ENCODE measurements around the gene BRD3.
"Not testable (repeated sequence)": the region's sequence is repeated elsewhere in the genome, so short reads cannot be mapped to it uniquely, and the experiment has no call there.

BRD3 gene

GRCh38 chr9:134088063-134088725 lies 20.4 kb upstream of the BRD3 start:
- H3K36me3 ChIP-seq (ENCODE audit: low read depth), result no peaks in the 10 kb centered on the region
- H3K27me3 ChIP-seq (ENCODE audit: insufficient read depth, poor library complexity, severe bottlenecking), result no peaks in the 10 kb centered on the region
- DNase-seq (ENCODE audit: low spot score), result no peak
- no peak overlapping the region for H3K4me3 ChIP-seq (ENCODE audit: severe bottlenecking)
- no peaks in the 10 kb centered on the region for H3K4me1 ChIP-seq (ENCODE audit: insufficient read depth, poor library complexity, severe bottlenecking)
- H3K27ac ChIP-seq (ENCODE audit: poor library complexity, severe bottlenecking), result no peak overlapping the region
- peaks cover 2% of the 10 kb centered on the region for H3K9me3 ChIP-seq (ENCODE audit: severe bottlenecking)
- no peak for TF ChIP-seq CTCF (IDR thresholded peaks at IDR 0.05; ENCODE audit: poor library complexity, severe bottlenecking)
- no peak for ATAC-seq (ENCODE audit: low read depth)

- no peaks in the 10 kb centered on the region for H3K27me3 ChIP-seq (ENCODE audit: insufficient read depth, poor library complexity, severe bottlenecking)
- no peak for TF ChIP-seq CTCF (IDR thresholded peaks at IDR 0.05; ENCODE audit: poor library complexity, severe bottlenecking)
- H3K36me3 ChIP-seq (ENCODE audit: low read depth), result no peaks in the 10 kb centered on the region
- no peak overlapping the region for H3K27ac ChIP-seq (ENCODE audit: poor library complexity, severe bottlenecking)
- H3K4me3 ChIP-seq (ENCODE audit: severe bottlenecking), result no peak overlapping the region
- H3K9me3 ChIP-seq (ENCODE audit: severe bottlenecking), result peaks cover 2% of the 10 kb centered on the region
- H3K4me1 ChIP-seq (ENCODE audit: insufficient read depth, poor library complexity, severe bottlenecking), result no peaks in the 10 kb centered on the region
- DNase-seq (ENCODE audit: low spot score) (no peak), ATAC-seq (ENCODE audit: low read depth) (no peak)
Observed at GRCh38 chr9:134085674-134086073, 17.8 kb upstream of the BRD3 start.

- H3K9me3 ChIP-seq (ENCODE audit: severe bottlenecking), result peaks cover 6% of the 10 kb centered on the region
- no peak overlapping the region for H3K4me3 ChIP-seq (ENCODE audit: severe bottlenecking)
Observed at GRCh38 chr9:134083451-134083850, 15.6 kb upstream of the BRD3 start.

GRCh38 chr9:134076644-134077043 lies 8.8 kb upstream of the BRD3 start:
- Histone ChIP-seq H3K4me3 (ENCODE audit: severe bottlenecking) (no peak overlapping the region), H3K27ac (ENCODE audit: poor library complexity, severe bottlenecking) (no peak overlapping the region), H3K36me3 (ENCODE audit: low read depth) (no peaks in the 10 kb centered on the region), H3K9me3 (ENCODE audit: severe bottlenecking) (peaks cover 12% of the 10 kb centered on the region), H3K27me3 (ENCODE audit: insufficient read depth, poor library complexity, severe bottlenecking) (no peaks in the 10 kb centered on the region), H3K4me1 (ENCODE audit: insufficient read depth, poor library complexity, severe bottlenecking) (no peaks in the 10 kb centered on the region)
- ATAC-seq (ENCODE audit: low read depth) (no peak), DNase-seq (ENCODE audit: low spot score) (no peak)
- no peak for TF ChIP-seq CTCF (IDR thresholded peaks at IDR 0.05; ENCODE audit: poor library complexity, severe bottlenecking)

More at GRCh38 chr9:134083451-134083850, 15.6 kb upstream of the BRD3 start:
- Histone ChIP-seq H3K27me3 (ENCODE audit: insufficient read depth, poor library complexity, severe bottlenecking) (no peaks in the 10 kb centered on the region), H3K27ac (ENCODE audit: poor library complexity, severe bottlenecking) (no peak overlapping the region), H3K36me3 (ENCODE audit: low read depth) (no peaks in the 10 kb centered on the region), H3K4me1 (ENCODE audit: insufficient read depth, poor library complexity, severe bottlenecking) (no peaks in the 10 kb centered on the region)
- no peak for TF ChIP-seq CTCF (IDR thresholded peaks at IDR 0.05; ENCODE audit: poor library complexity, severe bottlenecking)
- ATAC-seq (ENCODE audit: low read depth), result no peak
- DNase-seq (ENCODE audit: low spot score), result no peak

- peaks cover 12% of the 10 kb centered on the region for H3K9me3 ChIP-seq (ENCODE audit: severe bottlenecking)
Observed at GRCh38 chr9:134075689-134076088, 7.9 kb upstream of the BRD3 start.

More at GRCh38 chr9:134075689-134076088, 7.9 kb upstream of the BRD3 start:
- H3K36me3 ChIP-seq (ENCODE audit: low read depth); H3K4me1 ChIP-seq (ENCODE audit: insufficient read depth, poor library complexity, severe bottlenecking); ATAC-seq (ENCODE audit: low read depth); DNase-seq (ENCODE audit: low spot score); H3K27ac ChIP-seq (ENCODE audit: poor library complexity, severe bottlenecking); H3K27me3 ChIP-seq (ENCODE audit: insufficient read depth, poor library complexity, severe bottlenecking); H3K4me3 ChIP-seq (ENCODE audit: severe bottlenecking): not testable (repeated sequence)
